Left ventricle myocardium inferior (tissue), 1 donor: ENCODE measurements around the gene RAB29. TPM values are rescaled to one million over a fixed set of nuclear protein-coding genes. Genes with fewer than 3 reads are reported as not detected.

Experiments
- DNase-seq: peaks from one replicate; pipeline ENCODE4 v3.0.0-alpha.2; 2020
- H3K27ac ChIP-seq: fragments of 200-600 bp; replicated peaks from 2 replicates; pipeline ENCODE4 v1.8.0; 2021
- H3K27me3 ChIP-seq: fragments of 200-600 bp; 2 replicates; pipeline ENCODE4 v1.8.0; 2021; ENCODE audit warnings: low read depth
- H3K36me3 ChIP-seq: fragments of 200-600 bp; 2 replicates; pipeline ENCODE4 v1.8.0; 2021
- H3K4me1 ChIP-seq: fragments of 200-600 bp; 2 replicates; pipeline ENCODE4 v1.8.0; 2021
- H3K4me3 ChIP-seq: fragments of 200-600 bp; 2 replicates; pipeline ENCODE4 v1.8.0; 2021; ENCODE audit warnings: mild to moderate bottlenecking, moderate library complexity
- H3K9me3 ChIP-seq: fragments of 200-600 bp; replicated peaks from 2 replicates; pipeline ENCODE4 v1.8.0; 2021
- CTCF ChIP-seq: fragments of 200-600 bp; IDR thresholded peaks from 2 replicates; pipeline ENCODE4 v1.8.0; 2021; ENCODE audit warnings: antibody characterized with exemption, mild to moderate bottlenecking, borderline replicate concordance
- intact Hi-C: fragments of 100-400 bp; cut with micrococcal nuclease; formaldehyde crosslinking; loops from one replicate; pipeline ENCODE4 v1.11.0; 2022
- total RNA-seq: library from RNA; stranded (reverse); fragmentation: NEBNext Ultra II Directional; extraction: Animal tissue kit (Norgen Biotek cat#: 25700); gene quantifications from one replicate; pipeline ENCODE4 v1.2.1, GENCODE V29; 2021
- donor health status: DM: no; HTN: yes; CAD: no; lungs with severe emphysema.

The RAB29 gene
- total RNA-seq, 1 donor from 2014 or later: 13.7 TPM

GRCh38 chr1:205744403-205744802 lies 30.9 kb downstream of the RAB29 start:
- intact Hi-C loops: no loop called here
- no peak overlapping the region for H3K4me3 ChIP-seq
- no peaks in the 10 kb centered on the region for H3K27me3 ChIP-seq
- no peak for TF ChIP-seq CTCF
- peak overlapping the region; percentile 59 for H3K27ac ChIP-seq
- DNase-seq: no peak
- no peaks in the 10 kb centered on the region for H3K9me3 ChIP-seq
- H3K36me3 ChIP-seq: peaks cover 5% of the 10 kb centered on the region
- H3K4me1 ChIP-seq: peaks cover 81% of the 10 kb centered on the region

- H3K9me3 ChIP-seq: no peaks in the 10 kb centered on the region
- H3K27ac ChIP-seq: peak overlapping the region; percentile 59
- H3K4me3 ChIP-seq: no peak overlapping the region
- DNase-seq: no peak
- peaks cover 5% of the 10 kb centered on the region for H3K36me3 ChIP-seq
- H3K27me3 ChIP-seq: no peaks in the 10 kb centered on the region
- peaks cover 84% of the 10 kb centered on the region for H3K4me1 ChIP-seq
- intact Hi-C loops: no loop called here
- no peak for TF ChIP-seq CTCF
Observed at GRCh38 chr1:205743977-205744376, 31.3 kb downstream of the RAB29 start.

- Histone ChIP-seq H3K27ac (peak overlapping the region; percentile 22), H3K4me1 (peaks cover 88% of the 10 kb centered on the region)
- intact Hi-C loops: no loop called here
Observed at GRCh38 chr1:205741681-205742080, 33.6 kb downstream of the RAB29 start.

GRCh38 chr1:205739348-205740160 lies 35.7 kb downstream of the RAB29 start:
- intact Hi-C loops: no loop called here
- peaks cover 9% of the 10 kb centered on the region for H3K36me3 ChIP-seq
- H3K4me3 ChIP-seq: no peak overlapping the region
- H3K9me3 ChIP-seq: no peaks in the 10 kb centered on the region
- TF ChIP-seq CTCF: no peak
- no peak overlapping the region for H3K27ac ChIP-seq
- H3K27me3 ChIP-seq: no peaks in the 10 kb centered on the region
- H3K4me1 ChIP-seq: peaks cover 72% of the 10 kb centered on the region
- no peak for DNase-seq

More at GRCh38 chr1:205741681-205742080, 33.6 kb downstream of the RAB29 start:
- Histone ChIP-seq H3K36me3 (peaks cover 5% of the 10 kb centered on the region), H3K27me3 (no peaks in the 10 kb centered on the region), H3K9me3 (no peaks in the 10 kb centered on the region), H3K4me3 (no peak overlapping the region)
- TF ChIP-seq CTCF: no peak
- no peak for DNase-seq

GRCh38 chr1:205735218-205735617 lies 40.1 kb downstream of the RAB29 start:
- H3K4me1 ChIP-seq: peaks cover 71% of the 10 kb centered on the region
- H3K9me3 ChIP-seq: no peaks in the 10 kb centered on the region
- no peak for DNase-seq
- peaks cover 4% of the 10 kb centered on the region for H3K36me3 ChIP-seq
- no peak overlapping the region for H3K4me3 ChIP-seq
- no peak for TF ChIP-seq CTCF
- no peaks in the 10 kb centered on the region for H3K27me3 ChIP-seq
- intact Hi-C loops: no loop called here
- no peak overlapping the region for H3K27ac ChIP-seq
